ENCODE measurements around the gene MTO1. TPM values are rescaled to one million over a fixed set of nuclear protein-coding genes. Genes with fewer than 3 reads are reported as not detected.

The MTO1 gene
- total RNA-seq, 1 experiment from 2014 or later, result 50.8 TPM

DNA sequence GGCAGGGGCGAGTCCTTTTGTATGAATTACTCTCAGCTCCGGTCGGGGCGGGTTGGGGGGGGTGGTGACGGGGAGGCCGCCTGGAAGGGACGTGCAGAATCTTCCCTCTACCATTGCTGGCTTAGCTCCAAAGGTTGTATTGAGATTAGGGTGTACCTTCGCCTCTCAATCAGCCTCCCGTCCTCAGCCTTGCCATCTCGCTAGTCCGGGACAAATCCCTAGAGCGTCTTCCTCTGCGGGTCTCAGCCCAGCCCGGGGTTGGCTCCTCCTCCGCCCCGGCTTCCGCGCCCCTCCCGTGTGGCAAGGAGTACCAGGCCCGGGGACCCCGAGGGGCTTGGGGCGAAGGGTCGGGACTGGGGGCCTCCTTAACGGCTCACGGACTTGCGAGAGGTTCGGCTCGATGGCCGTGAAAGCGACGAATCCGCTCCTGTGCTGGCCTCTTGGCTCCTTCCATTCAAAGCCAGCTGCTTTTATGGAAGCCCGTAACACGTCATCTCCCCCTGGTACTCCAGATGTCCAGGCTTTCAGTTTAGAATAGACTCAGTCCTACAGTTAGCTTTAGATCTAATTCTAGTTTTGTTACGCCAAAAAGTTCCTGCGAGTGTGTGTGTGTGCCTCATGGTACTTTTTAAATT, 59.9 kb downstream of the MTO1 start:
- POLR2A ChIA-PET, result interaction anchor here (0.7 to 12.5 kb wide), 32 partner anchors 8 to 1761 kb away, joined by 3 to 244 read pairs (median 6); partner anchors contain the start of genes CGAS, MTO1 and SLC17A5
- Mint-ChIP-seq H3K27ac (ENCODE audit: low read depth, unreplicated experiment) (peak overlapping the region; percentile 99), H3K36me3 (ENCODE audit: insufficient read depth, unreplicated experiment) (peaks cover 55% of the 10 kb centered on the region), H3K27me3 (ENCODE audit: insufficient read depth, unreplicated experiment) (no peaks in the 10 kb centered on the region), H3K4me1 (ENCODE audit: insufficient read depth, unreplicated experiment) (peaks cover 8% of the 10 kb centered on the region), H3K9me3 (ENCODE audit: unreplicated experiment) (no peaks in the 10 kb centered on the region), H3K4me3 (ENCODE audit: unreplicated experiment) (peak overlapping the region; percentile 88)
- intact Hi-C loops (cut with micrococcal nuclease), result loop anchor here (1.0 to 5.0 kb wide), 3 partner anchors 46 to 89 kb away; no protein-coding TSS in a partner anchor
- CTCF ChIA-PET, result interaction anchor here (1.0 to 3.4 kb wide), 7 partner anchors 18 to 132 kb away, joined by 3 to 20 read pairs (median 9); partner anchors contain the start of gene SLC17A5
- DNase-seq (ENCODE audit: unreplicated experiment), result peak; percentile 77
- TF ChIP-seq, protein P1, sequence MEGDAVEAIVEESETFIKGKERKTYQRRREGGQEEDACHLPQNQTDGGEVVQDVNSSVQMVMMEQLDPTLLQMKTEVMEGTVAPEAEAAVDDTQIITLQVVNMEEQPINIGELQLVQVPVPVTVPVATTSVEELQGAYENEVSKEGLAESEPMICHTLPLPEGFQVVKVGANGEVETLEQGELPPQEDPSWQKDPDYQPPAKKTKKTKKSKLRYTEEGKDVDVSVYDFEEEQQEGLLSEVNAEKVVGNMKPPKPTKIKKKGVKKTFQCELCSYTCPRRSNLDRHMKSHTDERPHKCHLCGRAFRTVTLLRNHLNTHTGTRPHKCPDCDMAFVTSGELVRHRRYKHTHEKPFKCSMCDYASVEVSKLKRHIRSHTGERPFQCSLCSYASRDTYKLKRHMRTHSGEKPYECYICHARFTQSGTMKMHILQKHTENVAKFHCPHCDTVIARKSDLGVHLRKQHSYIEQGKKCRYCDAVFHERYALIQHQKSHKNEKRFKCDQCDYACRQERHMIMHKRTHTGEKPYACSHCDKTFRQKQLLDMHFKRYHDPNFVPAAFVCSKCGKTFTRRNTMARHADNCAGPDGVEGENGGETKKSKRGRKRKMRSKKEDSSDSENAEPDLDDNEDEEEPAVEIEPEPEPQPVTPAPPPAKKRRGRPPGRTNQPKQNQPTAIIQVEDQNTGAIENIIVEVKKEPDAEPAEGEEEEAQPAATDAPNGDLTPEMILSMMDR (IDR thresholded peaks at IDR 0.05; ENCODE audit: unreplicated experiment), result no peak
- TSS peak; percentile 67 for BruUV-seq (replicated peaks)

DNA sequence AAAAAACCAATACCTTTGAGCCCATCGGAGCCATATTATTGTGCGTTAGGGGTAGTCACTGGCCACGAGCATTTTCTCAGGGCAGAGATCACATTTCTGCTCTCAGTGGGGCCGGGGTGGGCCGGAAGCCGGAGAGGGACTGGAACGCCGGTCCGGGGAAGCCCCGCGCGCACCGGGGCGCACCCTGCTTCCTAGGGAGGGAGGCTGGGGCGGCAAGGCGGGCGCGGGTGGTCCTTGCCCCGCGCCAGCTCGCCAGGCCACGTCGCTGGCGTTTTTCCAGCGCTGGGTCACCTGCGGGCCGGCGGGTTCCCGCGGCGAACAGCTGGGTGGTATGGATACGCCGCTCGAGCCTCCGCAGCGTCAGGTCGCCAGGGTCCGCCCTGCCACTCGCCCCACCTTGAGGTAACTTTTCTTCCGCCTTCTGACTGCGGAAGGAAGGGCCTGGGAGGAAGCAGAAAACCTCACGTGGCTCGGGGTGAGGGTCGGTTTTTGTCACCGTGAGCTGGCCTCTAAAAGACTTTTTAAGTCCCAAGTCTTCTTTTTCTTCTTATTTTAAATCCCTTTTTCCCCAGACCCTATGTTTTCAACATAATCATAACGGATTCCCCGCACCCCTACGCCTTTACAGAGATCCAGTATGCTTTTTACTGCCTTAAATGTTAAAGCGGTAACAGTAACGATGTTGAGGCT, 62.0 kb downstream of the MTO1 start:
- ChIA-PET CTCF (interaction anchor here (0.6 to 1.3 kb wide), 5 partner anchors 57 to 129 kb away, joined by 3 to 5 read pairs (median 3); no protein-coding TSS in a partner anchor), POLR2A (interaction anchor here (0.7 to 12.5 kb wide), 12 partner anchors 8 to 129 kb away, joined by 3 to 244 read pairs (median 5); partner anchors contain the start of genes MTO1 and SLC17A5)
- no TSS peak for BruUV-seq (replicated peaks)
- Mint-ChIP-seq H3K4me3 (ENCODE audit: unreplicated experiment) (peak overlapping the region; percentile 88), H3K9me3 (ENCODE audit: unreplicated experiment) (no peaks in the 10 kb centered on the region), H3K27me3 (ENCODE audit: insufficient read depth, unreplicated experiment) (no peaks in the 10 kb centered on the region), H3K4me1 (ENCODE audit: insufficient read depth, unreplicated experiment) (no peaks in the 10 kb centered on the region), H3K36me3 (ENCODE audit: insufficient read depth, unreplicated experiment) (peaks cover 34% of the 10 kb centered on the region), H3K27ac (ENCODE audit: low read depth, unreplicated experiment) (peak overlapping the region; percentile 99)
- TF ChIP-seq, protein P1 (IDR thresholded peaks at IDR 0.05; ENCODE audit: unreplicated experiment), result no peak
- peak; percentile 73 for DNase-seq (ENCODE audit: unreplicated experiment)
- intact Hi-C loops (cut with micrococcal nuclease), result loop anchor here (5.0 kb wide), 1 partner anchor 44 kb away; no protein-coding TSS in a partner anchor

DNA sequence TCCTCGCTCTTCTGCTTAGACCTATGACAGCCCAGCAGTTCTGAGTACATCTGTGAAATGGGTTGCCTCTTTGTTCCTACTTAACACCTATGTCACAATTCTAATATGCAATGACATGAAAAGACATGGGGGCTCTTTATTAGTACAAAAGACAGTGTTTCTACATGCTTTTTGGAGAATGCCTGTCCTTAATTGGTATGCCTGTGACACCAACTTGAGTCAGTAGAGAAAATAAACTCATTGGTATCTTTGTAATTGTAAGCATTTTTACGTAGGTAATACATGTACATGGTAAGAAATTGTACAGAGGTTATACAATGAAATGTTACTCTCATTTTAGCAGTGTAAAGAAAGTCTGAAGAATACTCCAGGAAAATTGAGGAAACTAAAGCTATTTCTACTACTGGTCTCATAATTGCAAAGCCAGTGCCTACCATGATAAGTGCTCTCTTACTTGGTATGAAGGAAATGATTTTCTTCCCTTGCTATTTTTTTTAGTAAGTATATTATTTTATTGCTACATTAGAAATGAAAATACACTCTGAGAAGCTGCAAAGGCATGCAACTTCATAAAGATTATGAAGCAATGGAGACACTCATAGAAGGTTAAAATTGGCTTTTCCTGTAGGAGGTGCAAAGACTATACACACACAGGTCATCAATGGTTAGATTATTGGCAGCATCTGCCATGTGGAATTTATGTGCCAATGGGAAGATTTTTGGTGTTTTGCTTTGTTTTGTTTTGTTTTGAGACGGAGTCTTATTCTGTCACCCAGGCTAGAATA, 64.2 kb downstream of the MTO1 start:
- H3K27ac Mint-ChIP-seq (ENCODE audit: low read depth, unreplicated experiment), result no peak overlapping the region
- no peaks in the 10 kb centered on the region for H3K27me3 Mint-ChIP-seq (ENCODE audit: insufficient read depth, unreplicated experiment)
- H3K9me3 Mint-ChIP-seq (ENCODE audit: unreplicated experiment), result no peaks in the 10 kb centered on the region
- CTCF ChIA-PET, result interaction anchor here (1.3 kb wide), 1 partner anchor 85 kb away, joined by 7 read pairs; no protein-coding TSS in a partner anchor
- no TSS peak for BruUV-seq (replicated peaks)
- POLR2A ChIA-PET, result interaction anchor here (0.7 to 9.7 kb wide), 4 partner anchors 54 to 64 kb away, joined by 3 to 244 read pairs (median 3); partner anchors contain the start of gene MTO1
- TF ChIP-seq, protein P1 (IDR thresholded peaks at IDR 0.05; ENCODE audit: unreplicated experiment), result no peak
- H3K4me1 Mint-ChIP-seq (ENCODE audit: insufficient read depth, unreplicated experiment), result no peaks in the 10 kb centered on the region
- H3K4me3 Mint-ChIP-seq (ENCODE audit: unreplicated experiment), result no peak overlapping the region
- no peak for DNase-seq (ENCODE audit: unreplicated experiment)
- H3K36me3 Mint-ChIP-seq (ENCODE audit: insufficient read depth, unreplicated experiment), result peaks cover 12% of the 10 kb centered on the region
- intact Hi-C loops (cut with micrococcal nuclease), result no loop called here

All from MCF 10A (cell line).